ENCODE measurements around the gene CORIN.

CORIN gene

DNA sequence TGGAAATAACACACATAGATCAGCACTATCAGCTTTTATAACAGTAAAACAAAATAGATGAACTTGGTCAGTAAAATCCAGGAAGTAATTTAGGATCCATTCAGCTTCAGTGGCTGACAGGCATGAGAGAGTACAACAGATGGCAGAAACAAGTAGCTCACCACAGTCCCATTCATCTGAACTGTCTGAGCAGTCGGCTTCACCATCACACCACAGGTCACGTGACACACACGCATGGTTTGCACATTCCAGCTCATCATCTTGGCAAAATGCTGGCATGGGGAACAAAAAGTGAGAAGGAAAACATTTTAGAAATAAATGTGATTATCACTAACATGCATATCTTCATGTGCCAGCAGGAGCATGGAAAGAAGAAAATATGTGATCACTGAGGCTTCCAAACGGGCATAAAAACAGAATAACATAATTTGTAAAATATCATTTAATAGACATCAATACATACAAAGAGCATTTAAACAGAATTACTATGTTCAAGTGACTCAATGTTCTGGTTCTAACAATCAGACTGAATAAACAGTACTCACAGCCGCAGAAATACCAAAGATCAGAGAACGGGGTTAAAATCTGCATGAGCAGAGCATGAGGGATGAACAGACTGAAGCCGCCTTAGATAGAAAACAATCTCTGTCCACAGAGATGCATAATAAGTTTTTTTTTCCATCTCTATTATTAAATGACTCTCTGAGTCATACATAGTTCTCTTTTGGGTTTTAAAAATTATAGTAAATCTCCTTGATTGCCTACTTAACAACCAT, 194.7 kb downstream of the CORIN start:
- no peaks in the 10 kb centered on the region for H4K20me1 ChIP-seq (ENCODE audit: insufficient read depth, low read length)

DNA sequence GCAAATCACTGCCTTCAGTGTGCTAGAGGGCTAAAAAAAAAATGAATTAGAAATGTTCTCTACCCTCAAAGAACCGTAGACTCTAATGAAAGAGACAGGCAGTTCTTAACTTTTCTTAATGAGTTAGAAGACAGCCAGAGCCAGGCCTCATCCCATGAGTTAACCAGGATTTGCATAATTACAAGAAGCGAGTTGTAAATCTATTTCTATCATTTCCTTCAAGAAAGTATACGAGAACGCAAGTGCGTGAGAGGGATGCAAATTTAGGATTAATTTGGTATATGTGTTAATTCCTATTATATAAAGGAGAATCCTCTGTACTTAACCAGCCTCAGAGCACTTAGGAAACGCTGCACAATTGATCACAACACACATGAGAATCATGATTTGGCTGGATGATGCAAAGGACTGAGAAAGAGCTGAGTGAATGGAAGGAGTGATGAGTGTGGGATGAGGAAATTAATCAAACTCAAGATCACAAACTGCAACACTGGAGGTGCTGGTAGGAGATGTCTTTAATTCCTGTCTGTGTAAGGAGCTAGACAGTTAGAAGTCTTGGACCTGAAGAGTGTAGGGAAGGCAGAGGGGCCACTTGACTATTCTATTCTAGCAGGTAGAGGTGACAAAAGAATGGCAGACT, 195.6 kb downstream of the CORIN start:
- H3K4me3 ChIP-seq (ENCODE audit: low read length), result no peak overlapping the region
- no peaks in the 10 kb centered on the region for H3K9me3 ChIP-seq (replicated peaks; ENCODE audit: insufficient read depth, low read length)
- no peaks in the 10 kb centered on the region for H3K36me3 ChIP-seq (replicated peaks; ENCODE audit: insufficient read depth, low read length)
- H3K79me2 ChIP-seq (ENCODE audit: low read length), result no peaks in the 10 kb centered on the region
- no peaks in the 10 kb centered on the region for H3F3A ChIP-seq (ENCODE audit: insufficient read depth, low read length)
- no peak overlapping the region for H2AFZ ChIP-seq (ENCODE audit: low read length)
- no peaks in the 10 kb centered on the region for H4K20me1 ChIP-seq (ENCODE audit: insufficient read depth, low read length)
- no peaks in the 10 kb centered on the region for H3K9me2 ChIP-seq (replicated peaks; ENCODE audit: insufficient read depth, low read length)
- no peak overlapping the region for H3K27ac ChIP-seq (ENCODE audit: low read length)
- H3K4me1 ChIP-seq (ENCODE audit: low read length), result no peaks in the 10 kb centered on the region
- H3K4me2 ChIP-seq (ENCODE audit: low read depth, low read length), result no peak overlapping the region
- no peak for TF ChIP-seq EZH2phosphoT487 (IDR thresholded peaks at IDR 0.05; ENCODE audit: low read length)
- TF ChIP-seq, protein P1, sequence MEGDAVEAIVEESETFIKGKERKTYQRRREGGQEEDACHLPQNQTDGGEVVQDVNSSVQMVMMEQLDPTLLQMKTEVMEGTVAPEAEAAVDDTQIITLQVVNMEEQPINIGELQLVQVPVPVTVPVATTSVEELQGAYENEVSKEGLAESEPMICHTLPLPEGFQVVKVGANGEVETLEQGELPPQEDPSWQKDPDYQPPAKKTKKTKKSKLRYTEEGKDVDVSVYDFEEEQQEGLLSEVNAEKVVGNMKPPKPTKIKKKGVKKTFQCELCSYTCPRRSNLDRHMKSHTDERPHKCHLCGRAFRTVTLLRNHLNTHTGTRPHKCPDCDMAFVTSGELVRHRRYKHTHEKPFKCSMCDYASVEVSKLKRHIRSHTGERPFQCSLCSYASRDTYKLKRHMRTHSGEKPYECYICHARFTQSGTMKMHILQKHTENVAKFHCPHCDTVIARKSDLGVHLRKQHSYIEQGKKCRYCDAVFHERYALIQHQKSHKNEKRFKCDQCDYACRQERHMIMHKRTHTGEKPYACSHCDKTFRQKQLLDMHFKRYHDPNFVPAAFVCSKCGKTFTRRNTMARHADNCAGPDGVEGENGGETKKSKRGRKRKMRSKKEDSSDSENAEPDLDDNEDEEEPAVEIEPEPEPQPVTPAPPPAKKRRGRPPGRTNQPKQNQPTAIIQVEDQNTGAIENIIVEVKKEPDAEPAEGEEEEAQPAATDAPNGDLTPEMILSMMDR (IDR thresholded peaks at IDR 0.05; ENCODE audit: low read length), result no peak
- no peak for TF ChIP-seq EZH2 (optimal IDR thresholded peaks at IDR 0.05; ENCODE audit: low read depth, low read length)
- H3K9ac ChIP-seq (ENCODE audit: low read length), result no peak overlapping the region
- DNase-seq, result no peak
- no peaks in the 10 kb centered on the region for H3K27me3 ChIP-seq (replicated peaks; ENCODE audit: insufficient read depth, low read length)

More for the DNA sequence above, 194.7 kb downstream of the CORIN start:
- no peaks in the 10 kb centered on the region for H3K27me3 ChIP-seq (replicated peaks; ENCODE audit: insufficient read depth, low read length)
- no peak overlapping the region for H3K4me3 ChIP-seq (ENCODE audit: low read length)
- H3K36me3 ChIP-seq (replicated peaks; ENCODE audit: insufficient read depth, low read length), result no peaks in the 10 kb centered on the region
- H3K27ac ChIP-seq (ENCODE audit: low read length), result no peak overlapping the region
- no peak overlapping the region for H2AFZ ChIP-seq (ENCODE audit: low read length)
- H3K9ac ChIP-seq (ENCODE audit: low read length), result no peak overlapping the region
- no peak for TF ChIP-seq EZH2 (optimal IDR thresholded peaks at IDR 0.05; ENCODE audit: low read depth, low read length)
- no peak for TF ChIP-seq EZH2phosphoT487 (IDR thresholded peaks at IDR 0.05; ENCODE audit: low read length)
- TF ChIP-seq, protein P1 (IDR thresholded peaks at IDR 0.05; ENCODE audit: low read length), result no peak
- H3K4me1 ChIP-seq (ENCODE audit: low read length), result no peaks in the 10 kb centered on the region
- H3K9me3 ChIP-seq (replicated peaks; ENCODE audit: insufficient read depth, low read length), result no peaks in the 10 kb centered on the region
- H3K9me2 ChIP-seq (replicated peaks; ENCODE audit: insufficient read depth, low read length), result no peaks in the 10 kb centered on the region
- no peaks in the 10 kb centered on the region for H3F3A ChIP-seq (ENCODE audit: insufficient read depth, low read length)
- DNase-seq, result no peak
- no peak overlapping the region for H3K4me2 ChIP-seq (ENCODE audit: low read depth, low read length)
- H3K79me2 ChIP-seq (ENCODE audit: low read length), result no peaks in the 10 kb centered on the region

DNA sequence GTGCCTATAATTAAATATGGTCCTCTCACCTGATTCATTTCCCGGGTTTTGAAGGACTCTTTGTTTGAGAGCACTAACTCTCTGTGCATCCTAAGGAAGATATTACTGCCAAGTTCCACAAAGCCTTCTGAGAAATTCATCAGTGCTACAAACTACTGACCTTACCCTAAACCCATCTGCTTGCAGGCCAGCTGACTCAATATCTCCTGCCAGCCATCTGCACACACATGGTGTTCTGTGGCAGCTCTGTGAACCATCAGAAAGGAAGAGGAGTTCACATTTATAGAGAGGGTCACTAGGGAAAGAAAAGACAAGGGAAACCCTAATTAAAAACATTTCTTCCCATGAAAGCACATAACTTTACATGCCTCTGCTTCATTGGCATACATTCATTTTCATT, 196.1 kb downstream of the CORIN start:
- H3K79me2 ChIP-seq (ENCODE audit: low read length), result no peaks in the 10 kb centered on the region
- DNase-seq, result no peak
- no peak overlapping the region for H2AFZ ChIP-seq (ENCODE audit: low read length)
- H3K9ac ChIP-seq (ENCODE audit: low read length), result no peak overlapping the region
- no peaks in the 10 kb centered on the region for H3F3A ChIP-seq (ENCODE audit: insufficient read depth, low read length)
- no peaks in the 10 kb centered on the region for H3K27me3 ChIP-seq (replicated peaks; ENCODE audit: insufficient read depth, low read length)
- no peak for TF ChIP-seq EZH2 (optimal IDR thresholded peaks at IDR 0.05; ENCODE audit: low read depth, low read length)
- TF ChIP-seq, protein P1 (IDR thresholded peaks at IDR 0.05; ENCODE audit: low read length), result no peak
- no peak for TF ChIP-seq EZH2phosphoT487 (IDR thresholded peaks at IDR 0.05; ENCODE audit: low read length)
- no peaks in the 10 kb centered on the region for H3K4me1 ChIP-seq (ENCODE audit: low read length)
- no peaks in the 10 kb centered on the region for H3K36me3 ChIP-seq (replicated peaks; ENCODE audit: insufficient read depth, low read length)
- no peak overlapping the region for H3K27ac ChIP-seq (ENCODE audit: low read length)
- no peak overlapping the region for H3K4me2 ChIP-seq (ENCODE audit: low read depth, low read length)
- no peaks in the 10 kb centered on the region for H4K20me1 ChIP-seq (ENCODE audit: insufficient read depth, low read length)
- H3K9me3 ChIP-seq (replicated peaks; ENCODE audit: insufficient read depth, low read length), result no peaks in the 10 kb centered on the region
- H3K9me2 ChIP-seq (replicated peaks; ENCODE audit: insufficient read depth, low read length), result no peaks in the 10 kb centered on the region
- no peak overlapping the region for H3K4me3 ChIP-seq (ENCODE audit: low read length)

Measured in MM.1S (cell line).